Spinal cord (tissue), 10 donors: ENCODE measurements around the gene MFSD1. TPM values are rescaled to one million over a fixed set of nuclear protein-coding genes. Genes with fewer than 3 reads are reported as not detected.

Source experiments
- DNase-seq, 6 donors: peaks; one replicate each; pipeline versions ENCODE4 v3.0.0 to v3.0.0-alpha.2; 2013 to 2015; ENCODE audit warnings: low spot score in 6 of 6, low read depth in 4 of 6
- H3K27ac ChIP-seq: one replicate; pipeline ENCODE4 v1.5.1; 2013; ENCODE audit warnings: low read depth, low read length, control low read depth
- H3K27me3 ChIP-seq: one replicate; pipeline ENCODE4 v1.6.1; 2013; ENCODE audit warnings: low read length; ENCODE audit not compliant: control insufficient read depth, insufficient read depth
- H3K36me3 ChIP-seq: one replicate; pipeline ENCODE4 v1.6.1; 2013; ENCODE audit warnings: low read length; ENCODE audit not compliant: control insufficient read depth, insufficient read depth
- H3K4me1 ChIP-seq: one replicate; pipeline ENCODE4 v1.6.1; 2013; ENCODE audit warnings: low read length; ENCODE audit not compliant: control insufficient read depth, insufficient read depth
- H3K4me3 ChIP-seq: one replicate; pipeline ENCODE4 v1.5.1; 2013; ENCODE audit warnings: low read depth, low read length, control low read depth
- H3K9me3 ChIP-seq: one replicate; pipeline ENCODE4 v1.6.1; 2013; ENCODE audit warnings: low read length; ENCODE audit not compliant: control insufficient read depth, insufficient read depth
- WGBS: methylation state at CpG from one replicate; pipeline ENCODE4 v1.1.5; 2013; ENCODE audit warnings: missing lambda C conversion rate; ENCODE audit not compliant: insufficient coverage; 5-methylcytosine and 5-hydroxymethylcytosine counted together
- polyA plus RNA-seq, 2 donors: library from polyadenylated mRNA; unstranded; fragments of 120-200 nt; gene quantifications; one replicate each; pipeline ENCODE4 v1.2.1, GENCODE V29; 2013; ENCODE audit not compliant: insufficient read length in 2 of 2
- total RNA-seq, 2 donors: library from RNA; depleted of rRNA in 1 of 2; stranded (reverse); fragments of 120-200 nt in 1 of 2; fragments of >200 nt in 1 of 2; gene quantifications; one replicate each; pipeline versions ENCODE4 v1.2.3 to v1.2.4, GENCODE V29; 2013 to 2014
- donor health status: healthy.

Gene MFSD1
- total and polyA plus RNA-seq, 4 donors = 42.9 to 91.3 (median 58.5) TPM

DNA sequence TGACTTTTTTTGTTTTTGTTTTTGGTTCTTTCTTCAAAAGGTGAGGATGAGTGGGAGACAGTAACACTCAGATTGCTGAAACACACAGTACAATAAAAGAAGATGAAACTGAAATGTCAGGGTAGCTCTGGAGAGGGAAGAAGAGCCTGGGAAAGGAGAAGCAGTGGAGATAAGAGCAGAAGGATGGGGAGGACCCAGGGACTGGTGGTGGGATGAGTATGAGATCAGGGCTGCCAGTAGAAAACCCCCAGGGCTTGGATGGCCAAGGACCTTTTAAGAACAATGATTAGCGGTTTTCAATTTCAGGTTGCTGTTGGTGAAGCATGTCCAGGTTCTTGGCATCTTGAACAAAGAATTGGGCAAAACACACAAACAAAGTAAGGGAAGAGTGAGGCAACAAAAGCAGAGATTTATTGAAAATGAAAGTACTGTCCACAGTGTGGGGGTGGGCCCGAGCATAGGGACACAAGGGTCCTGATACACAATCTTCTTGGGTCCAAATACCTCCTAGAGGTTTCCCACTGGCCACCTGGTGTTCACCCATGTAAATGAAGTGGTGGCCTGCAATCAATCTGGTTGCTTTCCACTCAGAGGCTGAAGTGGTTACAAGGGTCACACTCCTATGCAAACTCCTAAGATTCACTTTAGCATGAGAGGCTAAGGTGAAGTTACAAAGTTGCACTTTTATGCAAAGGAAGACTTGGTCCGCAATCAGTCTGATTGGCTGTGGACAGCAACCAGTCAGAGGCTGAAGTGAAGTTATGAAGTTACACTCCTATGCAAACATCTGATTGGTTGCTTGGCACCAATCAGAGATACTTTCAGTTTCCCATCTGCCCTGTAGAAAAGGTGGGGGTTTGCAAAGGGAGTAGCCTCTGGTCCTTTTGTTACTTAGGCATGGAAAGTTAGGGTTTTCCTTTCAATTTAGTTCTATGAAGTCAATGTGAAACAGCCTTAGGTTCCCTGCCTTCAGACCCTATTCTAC, 26.1 kb upstream of the MFSD1 start:
- WGBS = 80% methylated on average over 1 of the region's 3 CpGs
- DNase-seq = no peak
- Histone ChIP-seq H3K4me1 (no peaks in the 10 kb centered on the region), H3K27ac (no peak overlapping the region), H3K27me3 (no peaks in the 10 kb centered on the region), H3K9me3 (no peaks in the 10 kb centered on the region), H3K4me3 (no peak overlapping the region), H3K36me3 (peaks cover 2% of the 10 kb centered on the region)

DNA sequence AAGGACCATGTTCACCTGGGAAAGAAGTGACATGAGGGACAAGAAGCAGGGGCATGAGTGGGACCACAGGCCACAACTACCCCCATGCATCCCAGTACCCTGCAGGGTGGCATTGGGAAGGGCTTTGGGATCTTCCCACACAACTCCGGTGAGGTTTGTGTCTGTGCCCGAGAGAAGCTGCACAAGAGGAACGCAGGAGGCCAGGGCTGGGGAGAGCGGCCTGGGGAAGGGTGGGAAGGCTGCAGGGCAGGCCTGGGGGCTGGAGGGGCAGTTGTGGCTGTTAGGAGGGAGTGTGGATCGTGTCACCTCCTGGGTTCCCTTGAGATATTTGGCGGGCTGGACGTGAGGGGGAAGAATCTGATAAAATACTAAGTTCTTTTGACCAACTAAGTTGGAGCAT, 25.3 kb upstream of the MFSD1 start:
- Histone ChIP-seq H3K27ac (no peak overlapping the region), H3K4me3 (no peak overlapping the region), H3K27me3 (no peaks in the 10 kb centered on the region), H3K4me1 (no peaks in the 10 kb centered on the region), H3K9me3 (no peaks in the 10 kb centered on the region), H3K36me3 (peaks cover 2% of the 10 kb centered on the region)
- DNase-seq = no peak
- 95% methylated on average over 7 of the region's 7 CpGs for WGBS

DNA sequence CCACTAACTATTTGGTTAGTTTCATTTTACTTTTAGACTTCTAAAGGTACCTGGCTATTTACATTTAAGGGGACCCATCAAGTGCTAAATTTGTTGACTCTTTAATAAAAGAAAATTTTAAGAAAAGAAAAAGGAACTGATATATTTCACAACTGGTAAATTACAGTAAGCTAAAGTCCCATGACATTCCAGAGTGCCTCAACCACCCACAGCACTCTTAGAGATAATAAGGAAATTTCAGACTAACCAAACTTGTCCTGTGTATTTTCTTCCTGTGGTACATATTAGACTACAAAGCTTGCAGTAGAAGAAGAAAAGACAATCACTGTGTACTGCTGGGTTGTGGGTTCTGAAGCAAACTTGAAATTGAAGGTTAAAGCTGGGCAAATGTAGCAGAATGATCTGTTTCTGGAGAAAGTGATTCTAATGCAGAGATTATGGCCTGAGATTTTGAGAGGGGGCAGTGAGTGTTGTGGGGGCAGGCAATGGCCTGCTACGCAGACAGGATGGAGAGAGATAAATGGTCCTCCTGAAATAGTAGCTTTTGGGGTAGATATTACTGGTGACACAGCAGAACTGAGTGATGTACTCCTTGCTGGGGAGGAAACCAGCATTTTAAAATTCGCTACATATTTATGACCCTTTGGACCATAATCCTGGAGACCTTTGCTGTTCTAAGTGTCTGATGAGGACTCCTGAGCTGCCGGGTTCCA, 24.5 kb upstream of the MFSD1 start:
- Histone ChIP-seq H3K4me1 (no peaks in the 10 kb centered on the region), H3K36me3 (peaks cover 2% of the 10 kb centered on the region), H3K27ac (no peak overlapping the region), H3K4me3 (no peak overlapping the region), H3K27me3 (no peaks in the 10 kb centered on the region), H3K9me3 (no peaks in the 10 kb centered on the region)
- WGBS = 100% methylated on average over 2 of the region's 3 CpGs
- no peak for DNase-seq

DNA sequence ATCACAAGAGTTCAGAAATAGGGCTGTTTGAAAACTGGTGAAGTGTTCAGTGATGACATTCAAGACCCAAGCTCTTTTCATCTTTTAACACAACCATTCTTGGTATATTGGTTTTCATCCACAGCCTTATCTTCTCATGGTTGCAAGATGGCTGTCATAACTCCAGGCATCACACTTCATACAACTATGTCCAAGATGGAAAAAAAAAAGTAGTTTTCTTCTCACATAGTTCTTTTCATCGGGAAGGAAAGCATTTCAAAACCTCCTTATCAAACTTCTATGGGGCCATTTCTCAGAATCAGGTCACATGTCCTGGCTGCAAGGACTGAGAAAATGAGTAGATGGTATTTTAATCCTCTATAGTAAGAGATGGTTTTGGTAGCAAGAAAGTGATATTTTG, 21.1 kb upstream of the MFSD1 start:
- no peak overlapping the region for H3K4me3 ChIP-seq
- H3K27ac ChIP-seq = no peak overlapping the region
- peaks cover 2% of the 10 kb centered on the region for H3K36me3 ChIP-seq
- H3K4me1 ChIP-seq = no peaks in the 10 kb centered on the region
- H3K27me3 ChIP-seq = no peaks in the 10 kb centered on the region
- no CpG with 5 or more reads among the region's 1 CpG for WGBS
- DNase-seq = no peak
- no peaks in the 10 kb centered on the region for H3K9me3 ChIP-seq

DNA sequence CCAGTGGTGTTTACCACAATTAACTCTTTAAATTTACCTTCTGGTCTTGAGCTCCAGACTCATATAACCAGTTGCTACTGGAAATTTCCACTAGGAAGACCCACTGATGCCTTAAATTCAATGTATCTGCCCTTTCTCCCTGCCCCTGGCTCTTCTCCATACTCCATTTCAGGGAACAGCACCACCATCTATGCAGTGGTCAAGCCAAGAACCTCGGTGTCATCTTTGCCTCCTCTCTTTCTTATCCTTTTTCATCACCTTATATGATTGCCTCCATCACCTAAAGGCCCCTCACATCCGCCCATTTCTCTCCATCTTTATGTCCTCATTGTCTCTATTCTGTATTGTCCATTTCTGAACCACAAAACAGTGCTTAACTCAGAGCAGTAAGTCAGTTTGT, 20.7 kb upstream of the MFSD1 start:
- 93% methylated on average over 1 of the region's 2 CpGs for WGBS
- no peaks in the 10 kb centered on the region for H3K4me1 ChIP-seq
- peaks cover 2% of the 10 kb centered on the region for H3K36me3 ChIP-seq
- no peak overlapping the region for H3K4me3 ChIP-seq
- H3K27me3 ChIP-seq = no peaks in the 10 kb centered on the region
- no peaks in the 10 kb centered on the region for H3K9me3 ChIP-seq
- no peak for DNase-seq
- H3K27ac ChIP-seq = no peak overlapping the region

DNA sequence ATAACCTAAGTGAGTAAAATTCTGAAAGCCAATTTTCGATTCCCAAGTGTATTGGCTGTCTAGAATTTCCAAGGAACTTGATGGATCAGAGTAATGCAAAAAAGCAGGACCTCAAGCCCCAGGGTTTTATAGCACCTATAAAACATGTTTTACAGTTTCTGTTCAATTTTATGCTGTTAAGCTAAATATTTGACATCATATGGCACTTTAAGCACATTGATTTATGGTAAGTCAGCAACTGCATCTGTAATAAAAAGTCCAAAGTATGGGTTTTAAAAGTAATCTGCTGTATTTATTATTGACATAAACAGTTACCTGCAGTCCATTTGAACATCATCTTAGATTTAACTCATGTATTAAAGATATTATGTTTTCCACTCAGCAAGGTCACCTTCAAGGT, 20.0 kb upstream of the MFSD1 start:
- Histone ChIP-seq H3K27me3 (no peaks in the 10 kb centered on the region), H3K27ac (no peak overlapping the region), H3K9me3 (no peaks in the 10 kb centered on the region), H3K4me1 (no peaks in the 10 kb centered on the region), H3K36me3 (no peaks in the 10 kb centered on the region), H3K4me3 (no peak overlapping the region)
- no CpG with 5 or more reads among the region's 1 CpG for WGBS
- DNase-seq = peak in 1 of 6 donors; percentile 33

DNA sequence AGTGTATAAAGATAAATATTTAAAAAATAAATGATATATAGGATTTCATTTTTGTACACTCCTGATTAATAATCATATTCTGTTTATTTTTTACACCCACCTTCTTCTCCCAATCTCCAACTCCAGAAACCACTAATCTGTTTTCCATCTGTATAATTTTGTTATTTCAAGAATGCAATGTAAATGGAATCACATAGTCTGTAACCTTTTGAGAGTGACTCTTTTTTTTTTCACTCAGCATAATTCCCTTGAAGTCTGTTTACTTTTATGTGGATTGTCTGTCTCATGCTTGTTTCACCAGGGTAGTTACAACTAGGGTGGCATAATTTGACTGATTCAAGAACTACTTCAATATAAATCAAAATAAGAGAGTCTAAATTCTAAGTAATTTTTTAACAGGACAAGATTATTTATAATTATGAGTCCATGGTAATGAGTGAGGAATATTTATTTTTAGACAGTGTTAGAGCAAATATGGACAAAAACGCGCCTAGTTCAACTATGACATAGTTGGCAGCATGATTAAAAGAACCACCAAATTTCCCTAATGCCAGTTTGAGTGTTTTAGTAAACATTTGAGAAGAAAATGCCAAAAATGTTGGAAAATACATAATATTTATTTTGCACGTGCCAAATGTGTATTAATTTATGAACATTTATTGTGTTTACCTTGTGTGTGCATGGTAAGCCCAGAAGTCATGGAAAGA, 19.4 kb upstream of the MFSD1 start:
- H3K4me1 ChIP-seq = no peaks in the 10 kb centered on the region
- H3K4me3 ChIP-seq = no peak overlapping the region
- no peaks in the 10 kb centered on the region for H3K9me3 ChIP-seq
- H3K36me3 ChIP-seq = no peaks in the 10 kb centered on the region
- H3K27me3 ChIP-seq = no peaks in the 10 kb centered on the region
- WGBS = no CpG with 5 or more reads among the region's 3 CpGs
- DNase-seq = peak in 1 of 6 donors; percentile 16
- no peak overlapping the region for H3K27ac ChIP-seq

DNA sequence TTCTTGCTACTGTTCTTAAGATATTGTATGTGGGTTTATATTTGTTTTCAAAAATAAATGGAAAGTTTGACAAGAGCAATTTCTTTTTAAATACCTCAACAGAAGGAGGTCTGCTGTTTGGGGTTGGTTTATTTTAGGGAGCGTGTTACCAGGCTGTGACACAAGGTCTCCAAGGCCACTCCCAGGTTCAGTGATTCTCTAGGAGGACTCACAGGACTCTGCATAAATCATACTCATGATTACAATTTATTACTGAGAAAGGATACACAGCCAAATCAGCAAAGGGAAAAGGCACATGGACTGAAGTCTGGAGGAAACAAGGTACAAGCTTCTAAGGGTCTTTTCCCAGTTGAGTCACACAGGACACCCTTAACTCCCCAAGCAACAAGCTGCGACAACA, 18.8 kb upstream of the MFSD1 start:
- no peak for DNase-seq
- no peaks in the 10 kb centered on the region for H3K27me3 ChIP-seq
- no peaks in the 10 kb centered on the region for H3K9me3 ChIP-seq
- WGBS = 100% methylated on average over 1 of the region's 2 CpGs
- H3K4me3 ChIP-seq = no peak overlapping the region
- no peaks in the 10 kb centered on the region for H3K4me1 ChIP-seq
- H3K36me3 ChIP-seq = no peaks in the 10 kb centered on the region
- H3K27ac ChIP-seq = no peak overlapping the region

DNA sequence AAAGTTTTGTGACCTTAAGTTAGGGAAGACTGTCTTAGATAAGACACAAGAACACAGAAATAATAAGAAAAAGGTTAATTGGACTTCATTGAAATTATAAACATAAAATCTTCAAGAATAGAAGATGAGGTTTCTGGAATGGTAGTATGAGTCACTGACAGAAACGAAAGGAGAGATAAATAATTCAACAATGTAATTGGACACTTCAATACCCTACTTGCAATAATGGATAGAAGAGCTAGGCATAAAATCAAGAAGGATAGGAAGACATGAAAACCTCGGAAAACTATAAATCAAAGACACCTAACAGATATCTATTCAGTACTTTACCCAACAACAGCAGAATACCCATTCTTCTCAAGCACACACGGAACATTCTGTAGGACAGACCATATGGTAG, 15.9 kb upstream of the MFSD1 start:
- Histone ChIP-seq H3K4me1 (no peaks in the 10 kb centered on the region), H3K27me3 (no peaks in the 10 kb centered on the region), H3K27ac (no peak overlapping the region), H3K36me3 (no peaks in the 10 kb centered on the region), H3K4me3 (no peak overlapping the region), H3K9me3 (no peaks in the 10 kb centered on the region)
- WGBS = no CpG with 5 or more reads among the region's 3 CpGs
- DNase-seq = no peak
